OCI-LY1 (cell line): ENCODE results near the gene SH3BGRL2.

Experiments used
- H2AFZ ChIP-seq: fragments of 200-600 bp; sonication (generic), shearing (Covaris generic); 2 replicates; pipeline ENCODE4 v1.6.0; 2014; ENCODE audit warnings: antibody characterized with exemption, mild to moderate bottlenecking, low read length
- H3F3A ChIP-seq: fragments of 200-600 bp; sonication (generic), shearing (Covaris generic); 2 replicates; pipeline ENCODE4 v1.6.0; 2014; ENCODE audit warnings: mild to moderate bottlenecking, antibody characterized with exemption, low read length, moderate library complexity; ENCODE audit not compliant: insufficient read depth
- H3K27ac ChIP-seq: fragments of 200-600 bp; sonication (generic); 2 replicates; pipeline ENCODE4 v1.5.1; 2014; ENCODE audit warnings: low read length, mixed run types, mild to moderate bottlenecking, low read depth; ENCODE audit not compliant: poor library complexity, severe bottlenecking
- H3K27me3 ChIP-seq: fragments of 200-600 bp; sonication (generic); 2 replicates; pipeline ENCODE4 v1.6.0; 2014; ENCODE audit warnings: antibody characterized with exemption, mild to moderate bottlenecking, low read length, moderate library complexity; ENCODE audit not compliant: insufficient read depth
- H3K36me3 ChIP-seq: fragments of 200-600 bp; sonication (generic); 2 replicates; pipeline ENCODE4 v1.6.1; 2014; ENCODE audit warnings: mild to moderate bottlenecking, antibody characterized with exemption, low read length, moderate library complexity, mixed read lengths; ENCODE audit not compliant: insufficient read depth
- H3K4me1 ChIP-seq: fragments of 200-600 bp; sonication (generic); 2 replicates; pipeline ENCODE4 v1.5.1; 2014; ENCODE audit warnings: mild to moderate bottlenecking, low read length, moderate library complexity; ENCODE audit not compliant: insufficient read depth, severe bottlenecking
- H3K4me2 ChIP-seq: fragments of 200-600 bp; sonication (generic), shearing (Covaris generic); 2 replicates; pipeline ENCODE4 v1.6.1; 2014; ENCODE audit warnings: low read length
- H3K4me3 ChIP-seq: fragments of 200-600 bp; sonication (generic); 2 replicates; pipeline ENCODE4 v1.5.1; 2014; ENCODE audit warnings: low read length, low read depth, mild to moderate bottlenecking, mixed read lengths; ENCODE audit not compliant: poor library complexity, severe bottlenecking
- H3K79me2 ChIP-seq: fragments of 200-600 bp; shearing (Covaris generic); 2 replicates; pipeline ENCODE4 v1.6.1; 2016; ENCODE audit warnings: mixed run types, low read length, mixed read lengths; ENCODE audit not compliant: insufficient read depth
- H3K9ac ChIP-seq: fragments of 200-600 bp; sonication (generic), shearing (Covaris generic); 2 replicates; pipeline ENCODE4 v1.6.1; 2014; ENCODE audit warnings: mild to moderate bottlenecking, low read length, mixed read lengths
- H3K9me2 ChIP-seq: fragments of 200-600 bp; sonication (generic), shearing (Covaris generic); 2 replicates; pipeline ENCODE4 v1.6.1; 2014; ENCODE audit warnings: low read depth, mild to moderate bottlenecking, low read length, mixed read lengths
- H3K9me3 ChIP-seq: fragments of 200-600 bp; shearing (Covaris generic); 2 replicates; pipeline ENCODE4 v1.6.1; 2014; ENCODE audit warnings: low read length, mixed read lengths
- H4K20me1 ChIP-seq: fragments of 200-600 bp; sonication (generic), shearing (Covaris generic); 2 replicates; pipeline ENCODE4 v1.6.0; 2016; ENCODE audit warnings: mild to moderate bottlenecking, low read length; ENCODE audit not compliant: insufficient read depth
- EZH2 ChIP-seq: fragments of 200-600 bp; sonication (generic), shearing (Covaris generic); IDR thresholded peaks from 2 replicates; pipeline ENCODE4 v1.8.0; 2017; ENCODE audit warnings: borderline replicate concordance, mixed run types, mild to moderate bottlenecking, antibody characterized with exemption, low read length, moderate library complexity, mixed read lengths
- TF ChIP-seq, protein P1 (sequence below): fragments of 200-600 bp; sonication (generic), shearing (Covaris generic); IDR thresholded peaks from 2 replicates; pipeline ENCODE4 v1.5.1; 2017; ENCODE audit warnings: mild to moderate bottlenecking, antibody characterized with exemption, low read length, moderate library complexity, mixed read lengths

Gene SH3BGRL2

GRCh38 chr6:79599725-79600259, 31.3 kb upstream of the SH3BGRL2 start:
- H3K27me3 ChIP-seq, result no peaks in the 10 kb centered on the region
- no peaks in the 10 kb centered on the region for H3K36me3 ChIP-seq
- H3K27ac ChIP-seq, result no peak overlapping the region
- no peak overlapping the region for H3K4me3 ChIP-seq
- H3F3A ChIP-seq, result no peaks in the 10 kb centered on the region
- H3K9me3 ChIP-seq, result no peaks in the 10 kb centered on the region
- H3K4me1 ChIP-seq, result no peaks in the 10 kb centered on the region
- TF ChIP-seq, protein P1, sequence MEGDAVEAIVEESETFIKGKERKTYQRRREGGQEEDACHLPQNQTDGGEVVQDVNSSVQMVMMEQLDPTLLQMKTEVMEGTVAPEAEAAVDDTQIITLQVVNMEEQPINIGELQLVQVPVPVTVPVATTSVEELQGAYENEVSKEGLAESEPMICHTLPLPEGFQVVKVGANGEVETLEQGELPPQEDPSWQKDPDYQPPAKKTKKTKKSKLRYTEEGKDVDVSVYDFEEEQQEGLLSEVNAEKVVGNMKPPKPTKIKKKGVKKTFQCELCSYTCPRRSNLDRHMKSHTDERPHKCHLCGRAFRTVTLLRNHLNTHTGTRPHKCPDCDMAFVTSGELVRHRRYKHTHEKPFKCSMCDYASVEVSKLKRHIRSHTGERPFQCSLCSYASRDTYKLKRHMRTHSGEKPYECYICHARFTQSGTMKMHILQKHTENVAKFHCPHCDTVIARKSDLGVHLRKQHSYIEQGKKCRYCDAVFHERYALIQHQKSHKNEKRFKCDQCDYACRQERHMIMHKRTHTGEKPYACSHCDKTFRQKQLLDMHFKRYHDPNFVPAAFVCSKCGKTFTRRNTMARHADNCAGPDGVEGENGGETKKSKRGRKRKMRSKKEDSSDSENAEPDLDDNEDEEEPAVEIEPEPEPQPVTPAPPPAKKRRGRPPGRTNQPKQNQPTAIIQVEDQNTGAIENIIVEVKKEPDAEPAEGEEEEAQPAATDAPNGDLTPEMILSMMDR, result no peak
- TF ChIP-seq EZH2, result no peak
- H2AFZ ChIP-seq, result no peak overlapping the region
- H4K20me1 ChIP-seq, result no peaks in the 10 kb centered on the region
- H3K4me2 ChIP-seq, result no peak overlapping the region
- H3K9me2 ChIP-seq, result no peaks in the 10 kb centered on the region
- no peak overlapping the region for H3K9ac ChIP-seq
- H3K79me2 ChIP-seq, result no peaks in the 10 kb centered on the region

GRCh38 chr6:79600313-79600712, 30.8 kb upstream of the SH3BGRL2 start:
- Histone ChIP-seq H3K79me2 (no peaks in the 10 kb centered on the region), H3K4me1 (no peaks in the 10 kb centered on the region), H4K20me1 (no peaks in the 10 kb centered on the region), H3K36me3 (no peaks in the 10 kb centered on the region), H3K27ac (no peak overlapping the region), H2AFZ (no peak overlapping the region), H3F3A (no peaks in the 10 kb centered on the region), H3K4me2 (no peak overlapping the region), H3K9me3 (no peaks in the 10 kb centered on the region), H3K9ac (no peak overlapping the region), H3K4me3 (no peak overlapping the region), H3K27me3 (no peaks in the 10 kb centered on the region), H3K9me2 (no peaks in the 10 kb centered on the region)
- TF ChIP-seq EZH2, result no peak
- TF ChIP-seq, protein P1, result no peak

DNA sequence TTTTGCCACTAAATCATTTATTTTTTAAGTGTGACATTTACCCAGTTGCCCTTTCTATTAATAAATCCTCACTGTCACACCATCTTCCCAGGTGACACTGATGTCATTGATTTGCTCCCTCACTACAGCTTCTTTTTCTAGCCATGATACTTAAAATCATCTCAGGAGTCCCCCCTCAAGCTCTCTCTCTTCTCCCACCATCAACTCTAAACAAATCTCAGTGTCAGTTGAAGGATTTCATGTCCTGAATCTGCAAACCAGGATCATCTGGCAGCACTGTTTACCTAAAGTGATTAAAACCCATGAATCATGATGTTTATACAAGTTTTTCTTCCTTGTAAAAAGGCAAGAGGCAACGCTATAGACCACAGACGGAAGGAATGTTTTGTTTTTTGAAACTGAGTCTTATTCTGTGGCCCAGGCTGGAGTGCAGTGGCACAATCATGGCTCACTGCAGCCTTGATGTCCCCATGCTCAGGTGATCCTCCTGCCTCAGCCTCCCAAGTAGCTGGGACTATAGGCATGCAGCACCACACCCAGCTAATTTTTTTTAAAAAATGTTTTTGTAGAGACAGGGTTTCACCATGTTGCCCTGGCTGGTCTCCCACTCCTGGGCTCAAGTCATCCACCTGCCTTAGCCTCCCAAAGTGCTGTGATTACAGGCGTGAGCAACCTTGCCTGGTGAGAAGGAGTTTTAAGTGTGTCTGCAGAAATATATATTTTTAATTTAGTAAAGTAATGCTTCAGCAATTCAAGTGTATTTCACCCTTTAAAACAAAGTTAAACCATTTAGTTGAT, 30.1 kb upstream of the SH3BGRL2 start:
- H3K27ac ChIP-seq, result no peak overlapping the region
- no peaks in the 10 kb centered on the region for H3K27me3 ChIP-seq
- H3F3A ChIP-seq, result no peaks in the 10 kb centered on the region
- no peak overlapping the region for H3K4me3 ChIP-seq
- H3K4me2 ChIP-seq, result no peak overlapping the region
- H3K36me3 ChIP-seq, result no peaks in the 10 kb centered on the region
- no peak overlapping the region for H3K9ac ChIP-seq
- no peaks in the 10 kb centered on the region for H3K9me3 ChIP-seq
- no peaks in the 10 kb centered on the region for H4K20me1 ChIP-seq
- H3K79me2 ChIP-seq, result no peaks in the 10 kb centered on the region
- H3K9me2 ChIP-seq, result no peaks in the 10 kb centered on the region
- H3K4me1 ChIP-seq, result no peaks in the 10 kb centered on the region
- no peak for TF ChIP-seq EZH2
- TF ChIP-seq, protein P1, result no peak
- no peak overlapping the region for H2AFZ ChIP-seq
